Sigmoid colon (tissue), 3 donors: ENCODE data around the gene CARMIL1.

Experiments
- CTCF ChIP-seq, 4 experiments: fragments of 450-650 bp in 3 of 4; fragments of 200-600 bp in 1 of 4; IDR thresholded peaks; one replicate each; pipeline ENCODE4 v1.5.1; 2016 to 2019; ENCODE audit warnings: antibody characterized with exemption in 4 of 4, mild to moderate bottlenecking in 3 of 4, moderate library complexity in 2 of 4
- POLR2A ChIP-seq, 2 donors: fragments of 450-650 bp; IDR thresholded peaks; one replicate each; pipeline ENCODE4 v1.6.1; 2016; ENCODE audit warnings: antibody characterized with exemption in 2 of 2, mild to moderate bottlenecking in 2 of 2, moderate library complexity in 2 of 2

DNA sequence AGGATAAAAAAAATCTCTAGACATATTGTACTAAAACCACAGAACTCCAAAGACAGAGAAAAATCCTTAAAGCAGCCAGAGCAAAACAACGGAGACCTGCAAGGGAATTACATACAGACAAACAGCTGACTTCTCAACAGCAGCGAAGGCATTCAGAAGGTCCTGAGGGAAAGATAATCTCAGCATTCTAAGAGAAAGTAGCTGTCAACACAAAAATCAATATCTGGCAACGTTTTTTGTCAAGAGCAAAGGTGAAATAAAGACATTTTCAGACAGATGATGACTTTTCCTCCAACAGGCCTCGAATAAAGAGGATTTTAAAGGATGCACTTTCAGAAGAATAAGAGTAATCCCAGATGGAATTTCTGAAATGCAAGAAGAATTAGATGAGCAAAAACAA is 366.7 kb downstream of the CARMIL1 start:
- no peak for TF ChIP-seq CTCF (IDR thresholded peaks at IDR 0.05)
- TF ChIP-seq POLR2A (IDR thresholded peaks at IDR 0.05), result no peak
